GM19099 (cell line): ENCODE results near the gene EFR3B.

ENCODE experiments used
- POLR2A ChIP-seq: IDR thresholded peaks from 3 replicates; pipeline ENCODE4 v1.6.1; 2011; ENCODE audit warnings: low read depth; ENCODE audit not compliant: insufficient read length; ENCODE audit errors: extremely low read depth

EFR3B gene

GRCh38 chr2:25041928-25042320 lies at the start of gene EFR3B:
Gene EFR3B, plus strand, starts transcription at chr2:25042076. Its CDS starts 237 bp downstream, at chr2:25042313.
- no peak for TF ChIP-seq POLR2A

- TF ChIP-seq POLR2A: no peak
Measured at GRCh38 chr2:24993406-24994145, 48.3 kb upstream of the EFR3B start.

- TF ChIP-seq POLR2A: no peak
Measured at GRCh38 chr2:24994146-24994724, 47.6 kb upstream of the EFR3B start.

- TF ChIP-seq POLR2A: no peak
Measured at GRCh38 chr2:25000036-25000435, 41.8 kb upstream of the EFR3B start.

- TF ChIP-seq POLR2A: no peak
Measured at GRCh38 chr2:25000503-25001324, 41.2 kb upstream of the EFR3B start.

GRCh38 chr2:25001325-25001637 lies 40.6 kb upstream of the EFR3B start:
- TF ChIP-seq POLR2A: no peak

DNA sequence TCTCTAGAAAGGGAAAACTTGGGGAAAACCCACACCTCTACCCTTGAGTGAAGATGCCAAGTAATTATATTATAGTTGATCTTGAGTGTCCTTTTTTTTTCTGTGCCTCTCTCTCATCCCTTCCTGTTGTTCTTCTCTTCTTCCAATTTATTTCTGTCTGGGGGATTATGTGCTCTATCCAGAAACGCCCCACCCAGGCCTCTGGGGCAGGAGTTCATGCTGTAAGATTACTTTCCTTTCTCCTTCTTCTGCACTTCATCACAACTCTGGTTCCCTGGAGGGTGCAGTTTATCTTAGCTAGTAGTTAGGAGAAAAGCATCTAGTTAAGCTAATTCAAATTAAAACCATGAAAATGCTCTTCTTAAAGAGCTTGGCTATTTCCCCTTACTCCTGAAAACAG lies 39.8 kb upstream of the EFR3B start:
- no peak for TF ChIP-seq POLR2A

DNA sequence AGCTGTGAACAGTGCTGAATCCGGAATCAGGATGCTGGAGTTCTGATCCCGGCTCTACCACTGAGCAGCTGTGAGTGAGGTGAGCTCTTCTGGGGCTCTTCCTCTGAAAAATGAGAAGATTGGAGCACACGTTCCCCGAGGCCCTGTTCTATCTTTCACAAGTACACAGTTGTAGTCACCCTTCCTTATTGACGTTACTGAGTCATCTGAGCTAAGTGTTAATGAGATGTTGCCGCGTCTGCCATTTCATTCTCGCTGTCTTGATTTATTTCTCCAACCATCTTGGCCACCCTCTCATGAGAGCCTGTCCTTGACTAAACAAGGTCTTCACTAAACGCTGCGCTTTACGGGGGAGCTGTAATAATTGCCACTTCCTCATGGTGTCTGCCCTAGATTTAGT lies 31.9 kb upstream of the EFR3B start:
- no peak for TF ChIP-seq POLR2A

- no peak for TF ChIP-seq POLR2A
Measured at GRCh38 chr2:25014631-25015030, 27.2 kb upstream of the EFR3B start.

GRCh38 chr2:25018681-25019080 lies 23.2 kb upstream of the EFR3B start:
- TF ChIP-seq POLR2A: no peak

DNA sequence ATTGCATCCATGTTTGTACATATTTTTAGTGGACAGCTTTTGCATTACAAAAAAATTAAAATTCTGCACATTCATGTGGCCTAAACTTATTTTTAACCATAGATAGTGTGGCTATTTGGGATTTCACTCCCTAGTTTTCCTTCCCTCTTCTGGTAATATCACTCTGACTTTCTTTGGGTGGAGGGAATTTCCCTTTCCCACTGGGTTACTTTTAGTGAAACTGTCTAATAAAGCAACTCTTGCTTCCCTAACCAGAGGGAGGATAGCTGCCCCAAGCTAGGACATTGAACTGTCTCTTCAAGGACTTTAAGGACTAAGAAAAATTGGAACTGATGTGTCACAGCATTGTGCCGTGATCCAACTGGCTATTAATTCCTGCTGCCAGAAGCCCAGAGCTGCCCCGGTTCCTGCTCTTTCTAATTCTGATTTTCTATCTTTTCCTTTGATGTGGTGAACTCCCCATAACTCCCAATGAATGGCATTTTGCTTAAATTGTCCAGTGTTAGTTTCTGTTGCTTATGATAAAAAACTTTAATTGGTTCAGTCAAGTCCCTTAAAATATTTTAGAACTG lies 20.0 kb upstream of the EFR3B start:
- no peak for TF ChIP-seq POLR2A

GRCh38 chr2:25023333-25023732 lies 18.5 kb upstream of the EFR3B start:
- no peak for TF ChIP-seq POLR2A

GRCh38 chr2:25025229-25026007 lies 16.5 kb upstream of the EFR3B start:
- TF ChIP-seq POLR2A: no peak

DNA sequence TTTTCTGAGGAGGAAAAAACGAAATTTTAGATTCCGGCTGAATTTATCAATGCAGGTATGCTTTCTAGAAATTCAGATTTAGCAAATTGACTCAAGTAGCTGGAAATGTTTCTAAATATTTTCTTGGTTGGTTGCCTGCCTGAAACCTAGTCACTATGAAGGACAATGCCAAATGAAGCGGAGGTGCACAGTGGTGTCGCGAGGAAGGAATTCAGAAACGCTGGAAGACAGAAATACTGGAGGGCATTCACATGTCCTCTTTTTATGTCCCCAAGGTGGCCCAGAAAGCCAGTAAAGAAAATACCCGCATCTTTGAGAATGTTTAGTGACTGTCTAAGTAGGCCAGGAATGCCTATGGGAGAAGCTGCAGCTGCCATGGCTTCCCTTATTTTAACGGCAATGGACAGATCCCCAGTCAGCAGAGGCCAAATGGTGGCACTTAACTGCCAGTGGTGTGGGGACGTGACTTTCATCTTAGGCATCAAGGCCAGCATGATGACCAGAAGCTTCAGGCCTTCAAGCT lies 15.8 kb upstream of the EFR3B start:
- TF ChIP-seq POLR2A: no peak

GRCh38 chr2:25029183-25029554 lies 12.7 kb upstream of the EFR3B start:
- no peak for TF ChIP-seq POLR2A
